OCI-LY3 (cell line): ENCODE measurements around the gene MACROD2.

Experiments
- H2AFZ ChIP-seq: fragments of 200-600, 300-600 bp; shearing (Covaris generic); 2 replicates; pipeline ENCODE4 v1.6.0; 2014; ENCODE audit warnings: antibody characterized with exemption, low read depth, low read length
- H3K27ac ChIP-seq: fragments of 200-600, 300-600 bp; sonication (generic); 2 replicates; pipeline ENCODE4 v1.5.1; 2014; ENCODE audit warnings: mild to moderate bottlenecking, low read length, moderate library complexity, mixed read lengths
- H3K27me3 ChIP-seq: fragments of 200-600, 300-600 bp; sonication (generic); 2 replicates; pipeline ENCODE4 v1.6.1; 2014; ENCODE audit warnings: low read depth, low read length, mixed read lengths
- H3K36me3 ChIP-seq: fragments of 200-600, 300-600 bp; sonication (generic); replicated peaks from 2 replicates; pipeline ENCODE3; 2014; ENCODE audit warnings: low read depth, low read length, mixed read lengths
- H3K4me1 ChIP-seq: fragments of 300-600, 200-600 bp; sonication (generic); 2 replicates; pipeline ENCODE4 v1.6.1; 2014; ENCODE audit warnings: low read length, mixed read lengths
- H3K4me2 ChIP-seq: fragments of 200-600, 300-600 bp; sonication (generic); 2 replicates; pipeline ENCODE4 v1.6.1; 2014; ENCODE audit warnings: low read length, mixed read lengths
- H3K4me3 ChIP-seq: fragments of 300-600, 200-600 bp; sonication (generic); 2 replicates; pipeline ENCODE4 v1.5.1; 2014; ENCODE audit warnings: antibody characterized with exemption, mild to moderate bottlenecking, low read length, moderate library complexity
- H3K79me2 ChIP-seq: fragments of 300-600, 200-600 bp; shearing (Covaris generic); 2 replicates; pipeline ENCODE4 v1.6.1; 2014; ENCODE audit warnings: mild to moderate bottlenecking, low read length, mixed read lengths
- H3K9ac ChIP-seq: fragments of 300-600, 200-600 bp; shearing (Covaris generic); 2 replicates; pipeline ENCODE4 v1.6.0; 2014; ENCODE audit warnings: mild to moderate bottlenecking, low read length, moderate library complexity
- H3K9me3 ChIP-seq: fragments of 200-600, 300-600 bp; shearing (Covaris generic); 2 replicates; pipeline ENCODE4 v1.6.1; 2014; ENCODE audit warnings: low read length, mixed read lengths; ENCODE audit not compliant: insufficient read depth
- H4K20me1 ChIP-seq: fragments of 200-600, 300-600 bp; sonication (generic); 2 replicates; pipeline ENCODE4 v1.6.1; 2016; ENCODE audit warnings: low read length, mixed read lengths; ENCODE audit not compliant: insufficient read depth
- EZH2phosphoT487 ChIP-seq: fragments of 200-600 bp; shearing (Covaris generic); IDR thresholded peaks from 2 replicates; pipeline ENCODE4 v1.6.1; 2018; ENCODE audit warnings: antibody characterized with exemption, mixed run types, low read depth
- TF ChIP-seq, protein P1 (sequence below): fragments of 200-600, 300-600 bp; sonication (generic); IDR thresholded peaks from 2 replicates; pipeline ENCODE4 v1.5.1; 2014; ENCODE audit warnings: antibody characterized with exemption, low read length, low read depth

Gene MACROD2

DNA sequence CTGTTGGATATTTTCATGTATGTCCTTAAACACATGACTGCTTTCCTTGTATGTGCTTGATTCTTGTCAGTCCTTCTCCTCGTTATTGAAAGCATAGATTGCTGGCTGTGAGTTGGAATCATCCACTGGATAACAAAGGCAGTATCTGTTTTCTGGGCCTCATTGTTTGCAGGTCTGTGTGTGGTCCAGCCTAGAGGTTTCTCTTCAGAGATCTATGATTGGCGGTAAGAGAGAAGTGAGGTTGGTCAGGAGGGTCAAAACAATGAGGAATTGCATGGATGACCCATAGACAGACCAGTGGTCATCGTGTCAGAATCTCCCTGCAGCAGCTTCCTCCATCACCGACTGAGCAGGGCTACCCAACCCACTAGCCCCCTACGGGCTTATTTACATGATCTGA is 1663.0 kb downstream of the MACROD2 start:
- no peak overlapping the region for H2AFZ ChIP-seq

GRCh38 chr20:15673206-15673605 is 1677.9 kb downstream of the MACROD2 start:
- H3K27me3 ChIP-seq: no peaks in the 10 kb centered on the region
- no peak overlapping the region for H3K9ac ChIP-seq
- no peaks in the 10 kb centered on the region for H3K79me2 ChIP-seq
- H3K36me3 ChIP-seq: no peaks in the 10 kb centered on the region
- H3K4me1 ChIP-seq: no peaks in the 10 kb centered on the region
- H3K4me2 ChIP-seq: no peak overlapping the region
- H3K9me3 ChIP-seq: no peaks in the 10 kb centered on the region
- TF ChIP-seq EZH2phosphoT487: no peak
- TF ChIP-seq, protein P1, sequence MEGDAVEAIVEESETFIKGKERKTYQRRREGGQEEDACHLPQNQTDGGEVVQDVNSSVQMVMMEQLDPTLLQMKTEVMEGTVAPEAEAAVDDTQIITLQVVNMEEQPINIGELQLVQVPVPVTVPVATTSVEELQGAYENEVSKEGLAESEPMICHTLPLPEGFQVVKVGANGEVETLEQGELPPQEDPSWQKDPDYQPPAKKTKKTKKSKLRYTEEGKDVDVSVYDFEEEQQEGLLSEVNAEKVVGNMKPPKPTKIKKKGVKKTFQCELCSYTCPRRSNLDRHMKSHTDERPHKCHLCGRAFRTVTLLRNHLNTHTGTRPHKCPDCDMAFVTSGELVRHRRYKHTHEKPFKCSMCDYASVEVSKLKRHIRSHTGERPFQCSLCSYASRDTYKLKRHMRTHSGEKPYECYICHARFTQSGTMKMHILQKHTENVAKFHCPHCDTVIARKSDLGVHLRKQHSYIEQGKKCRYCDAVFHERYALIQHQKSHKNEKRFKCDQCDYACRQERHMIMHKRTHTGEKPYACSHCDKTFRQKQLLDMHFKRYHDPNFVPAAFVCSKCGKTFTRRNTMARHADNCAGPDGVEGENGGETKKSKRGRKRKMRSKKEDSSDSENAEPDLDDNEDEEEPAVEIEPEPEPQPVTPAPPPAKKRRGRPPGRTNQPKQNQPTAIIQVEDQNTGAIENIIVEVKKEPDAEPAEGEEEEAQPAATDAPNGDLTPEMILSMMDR: no peak
- H2AFZ ChIP-seq: no peak overlapping the region
- no peak overlapping the region for H3K4me3 ChIP-seq
- H3K27ac ChIP-seq: no peak overlapping the region
- H4K20me1 ChIP-seq: no peaks in the 10 kb centered on the region

More for the DNA sequence above, 1663.0 kb downstream of the MACROD2 start:
- Histone ChIP-seq H3K79me2 (no peaks in the 10 kb centered on the region), H3K4me2 (no peak overlapping the region), H3K4me1 (peaks cover 10% of the 10 kb centered on the region), H4K20me1 (no peaks in the 10 kb centered on the region), H3K27me3 (no peaks in the 10 kb centered on the region), H3K4me3 (no peak overlapping the region), H3K36me3 (no peaks in the 10 kb centered on the region), H3K9ac (no peak overlapping the region), H3K9me3 (no peaks in the 10 kb centered on the region), H3K27ac (no peak overlapping the region)
- TF ChIP-seq, protein P1: no peak
- TF ChIP-seq EZH2phosphoT487: no peak

DNA sequence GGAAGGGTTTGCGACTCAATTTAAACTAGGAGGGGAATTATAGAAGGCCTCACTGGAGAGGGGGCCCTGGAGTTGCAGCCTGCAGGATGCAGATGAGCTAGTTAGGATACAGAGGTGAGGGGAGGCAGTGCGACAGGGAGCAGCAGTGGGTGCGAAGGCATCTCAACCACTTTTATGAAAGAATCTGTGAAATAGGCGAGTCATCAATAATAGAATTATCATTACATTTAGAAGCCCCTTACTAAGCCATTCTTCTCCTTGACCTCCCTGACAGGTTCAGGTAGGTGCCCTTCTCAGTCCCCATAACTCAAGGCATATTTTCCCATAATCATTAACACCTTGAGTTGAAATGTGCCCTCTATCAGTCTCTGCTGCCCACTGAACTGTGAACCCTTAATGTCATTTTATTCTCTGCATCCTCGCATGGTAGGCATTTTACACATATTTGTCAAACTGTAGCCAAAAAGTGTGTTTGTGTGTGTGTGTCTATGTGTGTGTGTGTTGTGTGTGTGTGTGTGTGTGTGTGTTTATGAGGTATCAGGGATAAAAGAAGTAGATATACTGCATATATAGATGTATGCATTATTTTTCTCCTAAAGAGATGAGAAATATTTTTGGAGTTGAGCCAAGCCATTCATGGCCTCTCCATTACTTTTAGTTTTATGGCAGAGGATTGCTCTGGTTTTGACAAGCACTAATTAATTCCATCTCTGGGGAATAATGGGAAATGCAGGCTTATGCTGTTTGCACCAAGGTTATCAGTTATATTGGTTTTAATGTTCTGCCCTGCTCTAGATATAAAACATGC is 1679.1 kb downstream of the MACROD2 start:
- Histone ChIP-seq H3K27ac (no peak overlapping the region), H3K36me3 (no peaks in the 10 kb centered on the region), H3K79me2 (no peaks in the 10 kb centered on the region), H3K4me2 (no peak overlapping the region), H3K27me3 (no peaks in the 10 kb centered on the region), H2AFZ (no peak overlapping the region), H3K4me1 (no peaks in the 10 kb centered on the region), H3K9me3 (no peaks in the 10 kb centered on the region), H4K20me1 (no peaks in the 10 kb centered on the region), H3K9ac (no peak overlapping the region), H3K4me3 (no peak overlapping the region)
- TF ChIP-seq, protein P1: no peak
- no peak for TF ChIP-seq EZH2phosphoT487

DNA sequence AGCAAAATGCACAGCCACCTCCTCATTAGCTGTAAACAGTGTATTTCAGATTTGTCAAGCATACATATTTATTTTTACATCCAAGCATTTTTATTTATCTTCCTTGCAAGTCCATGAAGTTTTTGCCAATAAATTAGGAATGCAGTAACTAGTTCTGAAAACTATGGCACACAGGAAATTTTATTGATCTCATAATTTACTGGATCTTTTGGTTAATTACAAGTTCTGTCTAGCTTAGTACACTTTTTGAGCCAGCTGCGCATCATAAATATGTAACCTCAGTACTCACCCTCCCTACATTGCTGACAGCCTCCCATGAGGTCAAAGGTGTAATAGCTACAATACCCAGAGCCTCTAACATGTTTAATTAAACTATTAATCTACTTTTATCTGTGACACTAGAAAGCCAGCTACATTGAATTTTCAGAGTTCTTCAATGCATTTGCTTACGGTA is 1679.8 kb downstream of the MACROD2 start:
- Histone ChIP-seq H3K27ac (no peak overlapping the region), H3K4me2 (no peak overlapping the region), H3K9me3 (no peaks in the 10 kb centered on the region), H4K20me1 (no peaks in the 10 kb centered on the region), H3K4me1 (no peaks in the 10 kb centered on the region), H3K36me3 (no peaks in the 10 kb centered on the region), H3K79me2 (no peaks in the 10 kb centered on the region), H2AFZ (no peak overlapping the region), H3K9ac (no peak overlapping the region), H3K4me3 (no peak overlapping the region), H3K27me3 (no peaks in the 10 kb centered on the region)
- no peak for TF ChIP-seq EZH2phosphoT487
- TF ChIP-seq, protein P1: no peak
